IMR-90 (cell line): ENCODE data around the gene IGSF9B. TPM values are rescaled to one million over a fixed set of nuclear protein-coding genes. Genes with fewer than 3 reads are reported as not detected.

Experiments used
- ATAC-seq: fragments of 200-7000 bp; cut with Tn5 transposase; 2 replicates; pipeline ENCODE4 v1.9.1; 2020; ENCODE audit warnings: low read depth, mild to moderate bottlenecking, moderate library complexity
- BruUV-seq: library from RNA; stranded (reverse); fragments of 400-500 nt; replicated peaks from 2 replicates; lab custom pipeline; 2021; lab: Mats Ljungman, UMichigan
- CTCF ChIA-PET: fragments of 300-600 bp; formaldehyde crosslinking; extraction: SDS; loops from one replicate; lab custom pipeline; 2021; ENCODE audit warnings: antibody characterized with exemption; lab: Yijun Ruan, JAX
- POLR2A ChIA-PET: fragments of 300-600 bp; sonication (Branson Sonifier 250); formaldehyde crosslinking; loops from one replicate; lab custom pipeline; 2022; ENCODE audit warnings: antibody characterized with exemption; ENCODE audit not compliant: unreplicated experiment; lab: Charles Lee
- DNase-seq: peaks from one replicate; pipeline ENCODE4 v3.0.0; 2013
- H2AFZ ChIP-seq: replicated peaks from 2 replicates; pipeline ENCODE3; 2013; ENCODE audit warnings: low read length, mild to moderate bottlenecking; ENCODE audit not compliant: poor library complexity
- H2AK5ac ChIP-seq: 2 replicates; pipeline ENCODE4 v1.6.1; 2013; ENCODE audit warnings: low read depth, low read length, inconsistent platforms
- H2AK9ac ChIP-seq: replicated peaks from 2 replicates; pipeline ENCODE3; 2013; ENCODE audit warnings: mild to moderate bottlenecking, low read depth, low read length, moderate library complexity; ENCODE audit not compliant: poor library complexity
- H2BK120ac ChIP-seq: 2 replicates; pipeline ENCODE4 v1.6.1; 2013; ENCODE audit warnings: low read depth, low read length, inconsistent platforms
- H2BK15ac ChIP-seq: 3 replicates; pipeline ENCODE4 v1.6.1; 2013; ENCODE audit warnings: low read depth, low read length, inconsistent platforms
- H2BK20ac ChIP-seq: 2 replicates; pipeline ENCODE4 v1.6.1; 2013; ENCODE audit warnings: low read depth, mild to moderate bottlenecking, inconsistent platforms, low read length, moderate library complexity
- H2BK5ac ChIP-seq: 2 replicates; pipeline ENCODE4 v1.6.1; 2013; ENCODE audit warnings: mild to moderate bottlenecking, low read depth, low read length, inconsistent platforms; ENCODE audit not compliant: poor library complexity, severe bottlenecking
- H3K14ac ChIP-seq: replicated peaks from 2 replicates; pipeline ENCODE4 v1.6.1; 2013; ENCODE audit warnings: low read depth, low read length, inconsistent platforms
- H3K18ac ChIP-seq: 2 replicates; pipeline ENCODE4 v1.6.1; 2013; ENCODE audit warnings: low read depth, low read length, control low read depth
- H3K23ac ChIP-seq: 2 replicates; pipeline ENCODE4 v1.6.1; 2013; ENCODE audit warnings: low read depth, low read length, inconsistent platforms
- H3K27ac ChIP-seq: 2 replicates; pipeline ENCODE4 v1.5.1; 2013; ENCODE audit warnings: mild to moderate bottlenecking, control low read depth, low read length; ENCODE audit not compliant: insufficient read depth
- H3K27me3 ChIP-seq: 2 replicates; pipeline ENCODE4 v1.6.1; 2013; ENCODE audit warnings: low read length; ENCODE audit not compliant: control insufficient read depth, insufficient read depth
- H3K36me3 ChIP-seq: 2 replicates; pipeline ENCODE4 v1.6.1; 2013; ENCODE audit warnings: low read length, mixed read lengths; ENCODE audit not compliant: control insufficient read depth, insufficient read depth
- H3K4ac ChIP-seq: 2 replicates; pipeline ENCODE4 v1.6.1; 2013; ENCODE audit warnings: low read depth, low read length, inconsistent platforms
- H3K4me1 ChIP-seq: 2 replicates; pipeline ENCODE4 v1.6.1; 2013; ENCODE audit warnings: low read length, mixed read lengths; ENCODE audit not compliant: control insufficient read depth, insufficient read depth
- H3K4me2 ChIP-seq: 2 replicates; pipeline ENCODE4 v1.6.1; 2013; ENCODE audit warnings: low read depth, mild to moderate bottlenecking, control low read depth, low read length, moderate library complexity
- H3K4me3 ChIP-seq: 2 replicates; pipeline ENCODE4 v1.5.1; 2013; ENCODE audit warnings: low read depth, mild to moderate bottlenecking, control low read depth, low read length, moderate library complexity; ENCODE audit not compliant: insufficient read depth
- H3K56ac ChIP-seq: 2 replicates; pipeline ENCODE4 v1.6.1; 2013; ENCODE audit warnings: low read length, inconsistent platforms; ENCODE audit not compliant: insufficient read depth; ENCODE audit errors: extremely low read depth
- H3K79me1 ChIP-seq, 2 experiments: 2 replicates each; pipeline ENCODE4 v1.6.1; 2013; ENCODE audit warnings: low read length in 2 of 2, inconsistent platforms in 1 of 2, low read depth in 1 of 2
- H3K9ac ChIP-seq: 2 replicates; pipeline ENCODE4 v1.6.1; 2013; ENCODE audit warnings: low read depth, low read length, control low read depth
- H3K9me1 ChIP-seq: 2 replicates; pipeline ENCODE4 v1.6.1; 2013; ENCODE audit warnings: low read length, inconsistent platforms; ENCODE audit not compliant: insufficient read depth
- H3K9me3 ChIP-seq: 2 replicates; pipeline ENCODE4 v1.6.1; 2013; ENCODE audit warnings: low read length; ENCODE audit not compliant: control insufficient read depth, insufficient read depth
- H4K20me1 ChIP-seq: 2 replicates; pipeline ENCODE4 v1.6.1; 2013; ENCODE audit warnings: low read length, inconsistent platforms; ENCODE audit not compliant: insufficient read depth
- H4K5ac ChIP-seq: 2 replicates; pipeline ENCODE4 v1.6.1; 2013; ENCODE audit warnings: mild to moderate bottlenecking, low read depth, low read length, control low read depth
- H4K8ac ChIP-seq, 2 experiments: 2 replicates each; pipeline ENCODE4 v1.6.1; 2013; ENCODE audit warnings: low read depth in 2 of 2, low read length in 2 of 2, control low read depth in 1 of 2, inconsistent platforms in 1 of 2
- H4K91ac ChIP-seq: 2 replicates; pipeline ENCODE4 v1.6.1; 2013; ENCODE audit warnings: low read depth, low read length, inconsistent platforms; ENCODE audit not compliant: insufficient read depth
- BHLHE40 ChIP-seq: fragments of 150-350 bp; IDR thresholded peaks from 2 replicates; pipeline ENCODE4 v1.6.1; 2016; ENCODE audit warnings: mild to moderate bottlenecking, low read depth, low read length
- FOS ChIP-seq: fragments of 150-350 bp; IDR thresholded peaks from 2 replicates; pipeline ENCODE4 v1.6.1; 2016; ENCODE audit warnings: low read depth, low read length
- MAFK ChIP-seq: IDR thresholded peaks from 2 replicates; pipeline ENCODE4 v1.6.1; 2012; ENCODE audit warnings: low read depth, low read length, improper control_type of control experiment
- MAZ ChIP-seq: IDR thresholded peaks from 2 replicates; pipeline ENCODE4 v1.6.1; 2012; ENCODE audit warnings: low read depth, mild to moderate bottlenecking, low read length, improper control_type of control experiment, moderate library complexity, borderline replicate concordance
- RAD21 ChIP-seq: IDR thresholded peaks from 2 replicates; pipeline ENCODE4 v1.6.1; 2012; ENCODE audit warnings: low read length, improper control_type of control experiment
- RCOR1 ChIP-seq: IDR thresholded peaks from 2 replicates; pipeline ENCODE4 v1.6.1; 2012; ENCODE audit warnings: mild to moderate bottlenecking, low read length, improper control_type of control experiment; ENCODE audit not compliant: insufficient replicate concordance
- WGBS, 2 experiments: methylation state at CpG; one replicate each; pipeline versions ENCODE4 v1.1.5 to v1.1.7; 2013; ENCODE audit warnings: missing lambda C conversion rate in 2 of 2; ENCODE audit not compliant: insufficient read length in 1 of 2; ENCODE audit errors: extremely low coverage in 2 of 2; 5-methylcytosine and 5-hydroxymethylcytosine counted together
- dilution Hi-C: fragments of 300-500 bp; cut with HindIII; formaldehyde crosslinking; loops from one replicate; pipeline ENCODE4 v1.14.3; 2018; ENCODE audit warnings: low sequenced_read_pairs; ENCODE audit not compliant: unreplicated experiment
- in situ Hi-C: fragments of 300-500 bp; cut with MboI; formaldehyde crosslinking; loops from 3 replicates; pipeline ENCODE4 v1.14.3; 2019; ENCODE audit warnings: low sequenced_read_pairs, inconsistent platforms, mixed read lengths
- intact Hi-C: fragments of 100-400 bp; cut with micrococcal nuclease; formaldehyde crosslinking; loops from 2 replicates; pipeline ENCODE4 v1.10.0; 2022
- polyA plus RNA-seq, 3 experiments: library from polyadenylated mRNA; depleted of rRNA; stranded (reverse); fragments of >200 nt; gene quantifications; 2 replicates each; pipeline ENCODE4 v1.2.3, GENCODE V29; 2012; ENCODE audit warnings: low replicate concordance in 1 of 3
- total RNA-seq: library from RNA; depleted of rRNA; stranded (reverse); fragments of >200 nt; gene quantifications from 2 replicates; pipeline ENCODE4 v1.2.3, GENCODE V29; 2012
- TF ChIP-seq, protein P1 (sequence below): fragments of 150-350 bp; IDR thresholded peaks from 2 replicates; pipeline ENCODE4 v1.6.1; 2017; ENCODE audit warnings: mild to moderate bottlenecking, antibody characterized with exemption, low read length, low read depth

Gene IGSF9B
- total and polyA plus RNA-seq, 2 of the 4 experiments (the other 2 are of a cell fraction) = under 0.01 to 0.10 TPM

DNA sequence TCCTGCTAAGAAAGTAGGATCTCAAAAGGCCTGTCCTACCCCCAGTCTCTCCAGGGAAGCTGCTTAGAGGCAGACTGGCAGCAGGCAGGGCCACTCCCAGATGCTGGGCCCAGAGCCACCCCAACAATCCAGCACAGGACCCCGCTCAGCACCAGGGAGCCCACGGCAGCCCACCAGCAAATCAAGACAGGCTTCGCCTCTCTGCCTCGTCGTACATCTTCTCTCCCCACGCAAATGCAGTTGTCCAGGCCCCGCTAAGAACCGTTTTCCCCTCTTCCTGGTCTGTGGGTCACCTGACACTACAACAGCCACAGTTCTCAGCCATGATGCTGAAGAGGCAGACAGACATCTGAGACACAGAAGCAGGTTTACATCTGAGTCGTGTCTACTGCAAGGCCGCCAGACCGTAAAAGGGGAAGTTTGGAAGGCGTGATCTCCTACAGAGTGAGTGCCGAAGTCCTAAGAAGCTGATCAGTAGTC lies 51.1 kb downstream of the IGSF9B start:
- Histone ChIP-seq H2AFZ (no peak overlapping the region), H2AK5ac (no peak overlapping the region), H2BK120ac (no peak overlapping the region), H3K4me3 (no peak overlapping the region), H3K9me1 (no peaks in the 10 kb centered on the region), H3K23ac (no peak overlapping the region), H3K79me1 (no peaks in the 10 kb centered on the region), H3K4me1 (no peaks in the 10 kb centered on the region), H3K4me2 (no peak overlapping the region), H3K27me3 (no peaks in the 10 kb centered on the region), H2BK15ac (no peak overlapping the region), H3K4ac (no peak overlapping the region), H2BK5ac (no peak overlapping the region), H4K5ac (no peak overlapping the region), H3K18ac (no peak overlapping the region), H3K56ac (no peak overlapping the region), H3K36me3 (no peaks in the 10 kb centered on the region), H3K9ac (no peak overlapping the region), H3K27ac (no peak overlapping the region), H3K9me3 (peaks cover 32% of the 10 kb centered on the region; the same call in 1 of the 2 replicates), H4K91ac (no peak overlapping the region), H2BK20ac (no peak overlapping the region), H4K20me1 (no peaks in the 10 kb centered on the region), H2AK9ac (no peak overlapping the region), H3K14ac (no peak overlapping the region), H4K8ac (no peak overlapping the region)
- in situ Hi-C loops (no loop called here), intact Hi-C loops (no loop called here), dilution Hi-C loops (no loop called here)
- no TSS peak for BruUV-seq
- no CpG with 5 or more reads among the region's 13 CpGs for WGBS, 2 experiments
- TF ChIP-seq RAD21 (no peak), FOS (no peak), BHLHE40 (no peak), MAZ (no peak), MAFK (no peak), RCOR1 (no peak)
- TF ChIP-seq, protein P1, sequence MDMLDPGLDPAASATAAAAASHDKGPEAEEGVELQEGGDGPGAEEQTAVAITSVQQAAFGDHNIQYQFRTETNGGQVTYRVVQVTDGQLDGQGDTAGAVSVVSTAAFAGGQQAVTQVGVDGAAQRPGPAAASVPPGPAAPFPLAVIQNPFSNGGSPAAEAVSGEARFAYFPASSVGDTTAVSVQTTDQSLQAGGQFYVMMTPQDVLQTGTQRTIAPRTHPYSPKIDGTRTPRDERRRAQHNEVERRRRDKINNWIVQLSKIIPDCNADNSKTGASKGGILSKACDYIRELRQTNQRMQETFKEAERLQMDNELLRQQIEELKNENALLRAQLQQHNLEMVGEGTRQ = no peak
- CTCF ChIA-PET = no interaction called here
- POLR2A ChIA-PET = no interaction called here
- ATAC-seq = no peak
- no peak for DNase-seq
